UCSD-AML1 (cell line): ENCODE results near the gene KRT28.
A peak's percentile ranks its signal among the peaks of the same experiment; 100 is the strongest.
"Not testable (repeated sequence)": the region's sequence is repeated elsewhere in the genome, so short reads cannot be mapped to it uniquely, and the experiment has no call there.

ENCODE experiments used
- DNase-seq: peaks from one replicate; lab custom pipeline; 2025; ENCODE audit not compliant: unreplicated experiment; lab: John Stamatoyannopoulos, UW

KRT28 gene

DNA sequence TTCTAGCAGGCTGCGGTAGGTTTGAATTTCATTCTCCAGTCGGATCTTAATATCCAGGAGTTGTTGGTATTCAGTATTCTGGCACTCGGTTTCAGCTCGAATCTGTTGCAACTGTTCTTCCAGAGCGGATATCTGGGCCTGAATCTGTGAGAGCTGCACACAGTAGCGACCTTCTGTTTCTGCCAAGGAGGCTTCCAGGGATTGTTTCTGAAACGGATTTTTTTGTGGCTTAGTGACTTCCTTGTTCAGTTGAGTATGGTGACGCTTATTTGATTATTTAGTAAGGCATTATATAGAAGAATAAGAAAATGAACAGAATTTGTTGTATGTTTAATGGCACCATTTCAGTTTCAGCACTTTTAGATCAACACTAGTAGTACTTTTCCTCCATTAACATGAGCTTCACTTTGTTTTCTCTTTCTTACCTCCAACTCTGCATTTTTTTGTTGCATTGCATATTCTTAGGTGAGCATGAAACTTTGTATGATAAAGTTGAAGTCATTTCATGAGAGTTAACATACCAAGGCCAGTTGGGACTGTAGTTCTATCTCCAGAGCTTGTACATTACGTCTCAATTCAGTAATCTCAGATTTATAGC is 19.9 kb upstream of the KRT28 start:
- DNase-seq: no peak

DNA sequence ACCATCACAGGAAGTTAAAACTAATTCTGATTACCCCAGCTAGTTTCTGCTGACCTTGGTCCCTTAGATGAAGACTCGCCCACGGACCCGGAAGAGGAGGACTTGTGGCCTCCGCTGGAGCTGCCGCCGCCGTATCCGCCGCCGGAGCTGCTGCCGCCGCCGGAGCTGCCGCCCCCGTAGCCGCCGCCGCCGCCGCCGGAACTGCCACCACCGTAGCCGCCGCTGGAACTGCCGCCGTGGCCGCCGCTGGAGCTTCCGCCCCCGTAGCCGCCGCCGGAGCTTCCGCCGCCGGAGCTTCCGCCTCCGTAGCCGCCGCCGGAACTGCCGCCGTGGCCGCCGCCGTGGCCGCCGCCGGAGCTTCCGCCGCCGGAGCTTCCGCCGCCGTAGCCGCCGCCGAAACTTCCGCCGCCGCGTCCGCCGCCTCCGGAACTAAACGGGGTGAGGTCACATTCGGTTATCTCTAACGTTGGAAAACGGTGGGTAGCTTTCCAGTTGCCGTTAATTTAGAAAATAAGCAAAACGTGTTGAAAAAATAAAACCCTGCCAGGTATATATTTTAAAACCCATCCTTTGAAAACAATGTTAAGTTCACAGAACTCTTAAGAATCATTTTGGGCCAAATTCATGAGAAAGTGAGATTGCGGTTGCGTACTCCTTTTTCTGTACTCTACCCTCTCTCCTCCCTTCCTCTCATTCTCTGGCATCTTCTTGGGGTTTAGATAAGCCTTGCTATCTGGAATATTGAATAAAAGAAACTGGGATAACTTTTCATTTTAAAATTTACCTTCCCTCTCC is 19.2 kb upstream of the KRT28 start:
- peak; percentile 90 for DNase-seq

DNA sequence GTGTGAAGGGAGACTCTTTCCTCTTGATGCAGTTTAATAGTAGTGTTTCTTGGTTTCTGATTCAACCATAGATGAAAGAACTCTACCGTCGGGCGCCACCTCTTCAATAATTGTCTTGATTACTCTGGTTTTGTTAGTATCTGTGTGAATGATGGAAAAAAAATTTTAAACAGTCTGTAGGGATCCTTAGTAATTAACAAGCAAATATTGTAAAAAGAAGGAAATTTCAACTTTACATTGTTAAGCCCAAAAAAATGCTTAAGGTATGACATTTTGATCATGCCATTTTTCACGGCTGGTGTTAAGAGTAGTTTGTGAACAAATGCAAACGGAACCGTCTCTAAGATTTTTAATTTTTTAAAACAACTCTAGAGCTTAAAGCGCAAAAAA is 18.6 kb upstream of the KRT28 start:
- DNase-seq: no peak

DNA sequence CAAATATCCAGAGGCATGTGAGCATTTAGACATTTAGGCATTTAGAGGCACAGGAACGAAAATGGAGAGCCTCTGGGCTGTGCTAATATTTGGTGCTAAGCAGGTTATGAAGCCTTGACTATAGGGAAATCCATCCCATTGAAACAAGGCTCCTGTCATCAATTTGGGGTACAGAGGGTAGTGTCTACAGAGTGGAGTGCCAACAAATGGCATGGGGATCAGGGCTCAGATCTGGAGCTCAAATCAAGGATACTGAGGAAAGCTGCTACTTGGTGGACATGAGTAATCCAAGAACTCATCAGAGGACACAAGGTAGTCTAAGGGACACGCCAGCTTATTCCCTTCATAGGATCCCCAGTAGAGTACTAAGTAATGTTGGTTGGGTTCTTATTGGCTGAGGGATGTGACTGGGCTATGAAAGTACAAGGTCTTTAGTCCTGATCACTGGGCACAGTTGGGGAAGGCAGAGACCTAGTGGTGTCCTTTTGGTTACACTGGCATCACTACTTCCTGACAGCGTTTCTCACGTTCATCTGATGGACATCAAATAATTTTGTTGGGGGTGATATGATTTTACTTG is 17.4 kb upstream of the KRT28 start:
- DNase-seq: no peak

DNA sequence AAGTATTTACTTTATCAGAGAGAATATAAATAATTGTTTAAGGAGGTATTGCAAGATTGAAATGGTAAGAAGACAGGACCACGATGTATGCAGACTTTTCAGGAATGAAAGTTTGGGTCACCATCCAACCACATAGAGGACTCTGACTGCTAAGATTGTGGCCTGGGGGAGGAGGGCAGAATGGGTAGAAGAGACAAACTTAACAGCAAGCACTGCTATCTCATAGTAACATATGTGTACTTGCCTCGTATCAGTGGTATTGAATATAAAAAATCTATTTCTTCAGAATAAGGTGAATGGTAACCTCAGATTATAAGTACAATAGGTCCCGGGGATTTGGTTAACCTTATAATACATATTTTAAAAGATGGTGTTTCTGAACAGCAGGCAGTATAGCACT is 16.8 kb upstream of the KRT28 start:
- DNase-seq: no peak

DNA sequence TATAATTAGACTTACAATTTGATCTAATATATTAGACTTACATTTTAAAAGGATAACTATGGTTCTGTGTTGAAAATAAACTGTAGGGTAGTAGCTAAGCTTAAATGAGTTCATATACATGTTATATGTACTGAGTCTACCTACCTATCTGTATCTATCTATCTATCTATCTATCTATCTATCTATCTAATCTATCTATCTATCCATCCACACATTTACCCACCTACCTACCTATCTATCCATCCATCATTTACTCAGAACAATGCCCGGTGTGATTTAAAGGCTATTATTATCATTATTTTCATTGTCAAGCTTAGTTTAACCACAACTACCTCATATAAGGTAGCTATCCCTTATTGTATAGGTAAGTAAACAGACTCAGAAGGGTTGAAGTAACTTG is 15.6 kb upstream of the KRT28 start:
- no peak for DNase-seq

DNA sequence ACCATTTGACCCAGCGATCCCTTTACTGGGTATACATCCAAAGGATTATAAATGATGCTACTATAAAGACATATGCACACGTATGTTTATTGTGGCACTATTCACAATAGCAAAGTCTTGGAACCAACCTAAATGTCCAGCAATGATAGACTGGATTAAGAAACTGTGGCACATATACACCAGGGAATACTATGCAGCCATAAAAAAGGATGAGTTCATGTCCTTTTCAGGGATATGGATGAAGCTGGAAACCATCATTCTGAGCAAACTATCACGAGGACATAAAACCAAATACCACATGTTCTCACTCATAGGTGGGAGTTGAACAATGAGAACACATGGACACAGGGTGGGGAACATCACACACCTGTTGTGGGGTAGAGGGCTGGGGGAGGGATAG is 14.9 kb upstream of the KRT28 start:
- DNase-seq: not testable (repeated sequence)

DNA sequence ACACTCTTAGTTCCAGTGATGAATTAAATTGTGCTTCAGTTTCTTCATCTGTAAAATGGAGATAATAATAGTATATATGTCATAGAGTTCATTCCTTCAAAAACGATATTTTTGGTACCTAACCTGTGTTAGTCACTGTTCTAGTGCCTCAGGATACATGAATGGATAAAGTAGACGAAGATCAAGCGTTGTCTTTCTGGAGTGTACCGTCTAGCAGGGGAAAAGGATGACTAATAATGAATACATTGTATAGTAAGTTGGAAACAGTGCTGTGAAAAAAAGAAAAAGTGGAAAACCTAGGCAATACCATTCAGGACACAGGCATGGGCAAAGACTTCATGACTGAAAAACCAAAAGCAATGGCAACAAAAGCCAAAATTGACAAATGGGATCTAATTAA is 14.0 kb upstream of the KRT28 start:
- DNase-seq: no peak

DNA sequence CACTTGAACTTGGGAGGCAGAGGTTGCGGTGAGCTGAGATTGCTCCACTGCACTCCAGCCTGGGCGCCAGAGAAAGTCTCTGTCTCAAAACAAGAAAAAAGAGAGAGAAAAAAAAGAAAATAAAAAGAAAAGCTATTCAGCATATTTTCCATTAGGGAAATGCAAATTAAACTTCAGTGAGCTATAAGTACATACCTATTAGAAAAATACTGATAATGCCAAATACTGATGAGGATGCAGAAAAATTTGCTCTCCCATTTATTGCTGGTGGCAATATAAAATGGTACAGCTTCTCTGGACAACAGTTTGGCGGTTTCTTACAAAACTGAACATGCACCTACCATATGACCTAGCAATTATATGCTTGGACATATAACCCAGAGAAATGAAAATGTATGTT is 12.9 kb upstream of the KRT28 start:
- no peak for DNase-seq

DNA sequence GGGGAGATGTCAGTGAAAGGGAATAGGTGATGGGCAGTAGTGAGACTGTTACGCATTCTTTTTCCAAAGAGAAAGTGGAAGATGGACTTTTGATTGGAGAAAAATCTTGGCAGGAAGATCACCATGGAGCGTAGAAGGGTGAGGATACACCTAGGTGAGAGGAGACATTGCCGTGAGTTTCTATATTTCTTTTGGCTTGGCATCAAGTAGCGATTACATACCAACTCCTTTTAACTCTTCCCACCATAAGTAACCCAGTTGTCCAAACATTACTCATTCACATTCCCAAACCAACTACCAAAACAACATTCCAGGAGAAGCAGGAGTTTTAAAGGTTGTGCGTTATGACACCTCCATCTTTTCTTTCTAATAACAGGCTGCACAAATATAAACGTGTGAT is 10.7 kb upstream of the KRT28 start:
- no peak for DNase-seq

DNA sequence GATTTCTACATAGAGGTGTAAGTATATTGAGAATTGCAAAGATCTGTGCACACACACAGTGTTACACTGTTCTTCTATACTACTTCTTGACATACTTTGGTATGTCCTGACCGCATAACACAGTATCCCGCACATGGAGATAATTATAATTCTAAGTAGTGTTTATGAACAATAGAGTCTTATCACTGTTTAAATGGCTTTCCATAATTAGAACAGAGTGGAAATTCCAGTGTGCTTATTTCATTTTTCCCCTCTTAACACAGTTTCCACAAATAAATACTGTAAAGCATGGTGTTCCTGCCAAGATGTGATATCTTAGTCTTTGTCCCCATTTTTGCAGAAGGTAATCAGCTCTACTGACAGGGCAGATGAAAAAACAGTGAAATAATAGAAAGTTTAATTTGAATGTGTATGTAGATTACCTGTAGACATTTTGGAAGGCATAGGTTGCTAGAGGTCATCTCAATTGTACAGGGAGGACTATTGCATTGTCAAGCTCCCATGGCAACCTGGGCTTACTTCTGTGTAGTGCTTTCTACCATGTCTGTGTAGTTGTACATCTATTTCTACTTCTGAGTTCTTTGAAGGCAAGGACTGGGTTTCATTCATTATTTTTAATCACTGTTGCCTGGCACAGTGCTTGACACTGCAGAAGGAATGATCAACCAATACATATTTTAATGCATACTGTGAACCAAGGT is 10.1 kb upstream of the KRT28 start:
- no peak for DNase-seq

DNA sequence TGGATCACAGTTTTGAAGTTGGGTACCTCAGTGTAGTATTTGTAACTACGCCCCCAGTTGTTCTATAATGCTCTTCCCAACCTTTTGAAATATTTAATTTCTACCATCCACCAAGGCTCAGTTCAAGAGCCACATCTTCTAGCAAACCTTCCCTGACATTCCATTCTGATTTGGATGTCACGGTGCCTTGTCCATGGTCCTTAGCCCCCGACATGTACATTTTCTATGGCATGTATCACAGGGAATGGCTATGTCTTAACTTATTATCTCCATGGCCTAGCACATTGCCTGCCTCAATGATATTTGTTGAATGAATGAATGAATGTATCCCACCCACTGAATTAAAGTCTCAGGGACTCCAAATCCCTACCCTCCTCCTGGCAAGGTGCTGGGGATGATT is 6.4 kb upstream of the KRT28 start:
- no peak for DNase-seq

DNA sequence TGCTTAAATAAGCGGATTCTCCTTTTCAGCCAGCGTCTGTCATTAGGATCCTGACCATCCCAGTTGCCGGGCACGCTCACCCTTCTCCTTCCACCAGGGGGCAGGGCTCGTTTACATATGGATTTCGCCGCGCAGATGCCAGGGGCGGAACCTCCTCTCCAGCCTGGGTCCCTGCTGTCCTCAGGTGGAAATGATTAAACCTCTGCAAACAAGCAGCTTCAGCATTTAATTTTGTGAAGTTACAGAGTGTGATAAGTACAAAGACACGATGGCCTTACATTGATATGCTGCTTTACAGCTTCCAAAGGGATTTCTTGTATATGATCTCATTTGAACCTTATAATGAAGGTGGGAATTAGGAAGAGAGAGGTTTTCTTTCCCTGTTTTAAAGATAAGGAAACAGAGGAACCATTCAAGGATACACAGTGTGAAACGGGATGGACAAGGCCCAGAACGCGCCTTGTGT is 3.9 kb upstream of the KRT28 start:
- peak; percentile 65 for DNase-seq

DNA sequence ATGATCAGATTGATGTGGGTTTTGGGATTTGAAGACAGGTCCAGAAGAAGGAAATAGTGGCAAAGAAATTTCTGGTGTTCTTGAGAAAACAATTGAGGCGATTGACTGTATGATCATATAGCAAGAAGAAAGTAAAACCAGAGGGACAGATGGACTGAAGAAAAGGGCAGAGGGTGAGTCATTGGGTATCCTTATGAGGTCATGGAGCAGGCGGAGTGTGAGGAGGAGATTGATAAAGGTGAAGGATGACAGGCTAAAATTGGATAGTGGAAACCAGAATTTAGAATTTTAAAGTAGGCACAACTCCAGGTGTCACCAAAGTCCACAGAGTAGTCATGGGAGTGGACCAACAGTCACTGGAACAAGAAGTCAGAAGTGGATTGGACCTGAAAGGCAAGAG is 1.4 kb upstream of the KRT28 start:
- no peak for DNase-seq

DNA sequence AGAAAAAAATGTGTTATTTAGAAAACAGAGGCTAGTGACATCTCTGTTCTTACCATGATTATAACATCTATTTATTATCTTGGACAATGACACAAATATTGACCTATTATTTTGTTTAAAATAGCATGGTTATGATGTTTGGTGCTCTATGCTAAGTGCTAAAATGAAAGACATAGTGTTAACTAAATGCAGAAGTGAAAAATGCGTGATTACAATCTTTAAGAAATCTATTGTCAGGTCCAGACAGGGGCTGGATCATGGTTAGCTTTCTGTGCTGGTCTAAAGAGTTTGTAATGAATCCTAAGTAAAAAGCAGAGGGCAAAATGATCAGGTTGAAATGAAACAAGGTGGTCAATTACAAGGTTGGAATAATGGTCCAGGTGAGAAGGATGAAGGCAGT is 622 bp upstream of the KRT28 start:
- no peak for DNase-seq

DNA sequence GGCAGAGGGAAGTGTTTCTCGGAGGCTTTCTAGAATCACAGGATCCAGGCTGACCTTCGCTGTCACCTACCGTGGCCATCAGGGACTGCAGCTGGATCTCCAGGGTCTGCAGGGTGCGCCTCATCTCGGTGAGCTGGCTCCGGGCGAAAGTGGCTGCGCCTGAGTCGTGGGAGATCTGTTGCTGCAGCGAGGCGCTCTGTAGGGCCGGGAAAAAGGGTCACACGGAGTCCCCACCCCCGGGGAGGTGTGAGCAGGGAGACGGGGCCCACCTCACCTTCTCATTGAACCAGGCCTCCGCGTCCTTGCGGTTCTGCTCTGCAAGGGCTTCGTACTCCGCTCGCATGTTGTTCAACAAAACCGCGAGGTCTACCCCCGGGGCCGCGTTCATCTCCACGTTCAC is 2.9 kb downstream of the KRT28 start:
- no peak for DNase-seq

DNA sequence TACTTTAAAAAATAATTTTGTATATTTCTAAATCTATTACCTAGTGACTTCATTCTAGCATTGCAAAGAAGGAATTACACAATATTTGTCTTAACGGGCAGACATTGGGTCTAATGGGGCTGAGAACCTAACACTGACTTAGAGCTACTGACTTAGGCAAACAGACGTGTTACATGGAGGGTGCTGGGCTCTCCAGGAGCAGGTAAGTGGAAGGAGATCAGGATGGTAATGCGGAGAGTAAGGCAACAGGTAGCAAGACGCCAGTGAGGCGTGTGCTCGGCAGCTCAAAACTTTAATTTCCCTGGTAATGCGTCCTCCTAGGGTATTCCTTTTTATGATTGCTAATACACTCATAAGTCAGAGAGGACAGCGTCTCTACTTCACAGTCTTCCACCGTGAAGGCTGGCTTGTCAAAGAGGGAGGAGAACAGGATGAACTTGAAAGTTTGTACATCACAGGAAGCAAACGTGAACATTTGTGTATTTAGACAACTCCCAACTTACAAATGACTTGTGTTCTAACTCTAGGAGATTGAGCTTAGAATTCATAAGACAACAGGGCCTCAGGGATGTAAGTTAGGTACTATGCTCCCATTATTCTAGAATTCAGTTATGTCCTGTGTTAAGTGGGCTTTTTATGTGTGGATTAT is 4.6 kb downstream of the KRT28 start:
- no peak for DNase-seq

DNA sequence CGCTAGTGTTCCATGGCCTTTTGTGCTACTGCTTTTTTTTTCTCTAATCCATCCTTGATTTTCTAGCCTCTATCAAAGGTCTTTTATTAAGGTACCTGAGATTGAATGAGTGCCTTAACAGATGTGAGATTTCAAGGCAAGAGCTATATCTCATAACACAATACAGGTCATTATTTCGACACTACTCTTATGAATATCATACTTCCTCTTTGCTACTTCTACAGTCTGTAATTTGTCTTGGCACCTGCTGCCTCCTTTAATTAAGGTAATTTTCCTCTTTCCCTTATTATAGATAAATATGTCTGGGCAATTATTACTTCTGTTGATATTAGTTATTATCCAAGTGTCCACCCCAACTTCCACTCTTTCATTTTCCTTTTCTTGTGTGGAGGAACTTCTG is 5.3 kb downstream of the KRT28 start:
- no peak for DNase-seq

DNA sequence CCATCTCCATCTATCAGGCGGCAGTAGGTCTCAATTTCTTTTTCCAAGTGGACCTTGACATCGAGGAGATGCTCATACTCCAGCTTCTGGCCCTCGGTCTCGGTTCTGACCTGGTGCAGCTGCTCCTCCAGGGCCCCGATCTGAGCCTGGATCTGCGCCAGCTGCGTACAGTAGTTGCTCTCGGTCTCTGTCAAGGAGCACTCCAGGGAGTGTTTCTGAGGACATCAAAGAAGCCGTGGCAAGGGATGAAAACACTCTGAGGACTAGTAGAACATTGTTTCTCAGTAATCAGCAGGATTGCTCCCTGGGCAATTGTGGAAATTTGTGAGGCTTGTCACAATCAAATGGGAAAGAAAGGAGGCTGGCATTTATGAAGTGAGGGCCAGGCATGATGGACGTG is 5.9 kb downstream of the KRT28 start:
- no peak for DNase-seq

DNA sequence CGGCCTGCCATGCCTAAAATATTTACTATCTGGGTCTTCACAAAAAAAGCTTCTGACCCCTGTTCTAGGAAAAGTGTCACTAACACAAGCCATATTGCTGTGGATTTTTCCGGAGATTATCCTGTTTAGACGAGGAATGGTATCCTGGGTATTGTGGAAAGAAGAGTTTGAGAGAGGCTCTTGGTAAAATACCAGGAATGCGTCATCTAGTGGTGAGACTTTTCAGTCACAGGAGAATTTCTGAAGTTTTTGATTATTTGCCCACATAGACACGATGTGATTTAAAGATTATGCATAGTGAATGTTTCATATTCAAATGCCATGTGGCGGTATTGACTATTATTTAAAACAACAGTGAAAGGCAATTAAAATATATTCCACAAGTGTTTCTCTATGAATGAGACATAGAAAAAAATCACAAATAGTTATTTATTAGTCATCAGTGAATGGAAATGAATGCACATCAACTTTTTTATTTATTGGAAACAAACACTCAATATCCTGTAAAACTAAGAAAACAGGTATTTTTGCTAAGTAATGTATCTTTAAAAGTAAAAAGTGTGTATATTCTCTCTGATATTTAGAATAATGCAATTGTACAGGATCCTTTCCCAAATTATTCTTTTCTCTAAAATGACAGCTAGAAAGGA is 7.8 kb downstream of the KRT28 start:
- no peak for DNase-seq

DNA sequence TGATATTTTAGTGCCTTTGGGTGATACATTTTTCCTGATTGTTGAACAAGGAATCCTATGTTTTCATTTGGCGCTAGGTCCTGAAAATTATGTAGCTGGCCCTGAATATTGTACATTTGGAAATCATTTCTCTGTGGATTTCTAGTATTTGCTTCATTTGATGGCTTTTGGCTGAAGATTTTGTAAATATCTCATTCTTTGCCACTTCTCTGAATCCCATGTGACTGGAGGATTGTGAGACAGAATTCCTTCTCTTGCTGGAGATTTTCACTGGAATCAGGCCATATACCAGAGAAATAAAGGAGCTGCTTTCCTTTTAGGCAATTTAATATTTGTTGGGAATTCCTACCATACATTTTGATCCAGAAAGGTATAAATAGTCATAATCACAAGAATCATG is 8.6 kb downstream of the KRT28 start:
- no peak for DNase-seq
